Measurements from ENCODE around the gene CADPS2.

DNA sequence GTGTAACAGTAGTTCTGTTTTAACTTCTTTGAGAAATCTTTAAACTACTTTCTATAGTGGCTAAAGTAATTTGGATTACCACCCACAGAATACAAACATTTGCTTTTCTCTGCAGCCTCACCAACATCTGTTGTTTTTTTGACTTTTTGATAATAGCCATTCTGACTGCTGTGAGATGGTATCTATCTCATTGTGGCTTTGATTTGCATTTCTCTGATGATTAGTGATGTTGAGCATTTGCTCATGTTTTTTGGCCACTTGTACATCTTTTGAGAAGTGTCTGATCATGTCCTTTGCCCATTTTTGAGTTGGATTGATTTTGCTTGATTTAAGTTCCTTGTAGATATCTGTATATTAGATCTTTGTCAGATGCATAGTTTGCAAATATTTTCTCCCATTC is 254.0 kb downstream of the CADPS2 start:
- no peak for TF ChIP-seq ARNTL (CRISPR knock-in tag; IDR thresholded peaks at IDR 0.05; ENCODE audit: borderline replicate concordance, low read depth)
- no peak for TF ChIP-seq ZNF70 (CRISPR knock-in tag; IDR thresholded peaks at IDR 0.05)
- TF ChIP-seq, protein P1, sequence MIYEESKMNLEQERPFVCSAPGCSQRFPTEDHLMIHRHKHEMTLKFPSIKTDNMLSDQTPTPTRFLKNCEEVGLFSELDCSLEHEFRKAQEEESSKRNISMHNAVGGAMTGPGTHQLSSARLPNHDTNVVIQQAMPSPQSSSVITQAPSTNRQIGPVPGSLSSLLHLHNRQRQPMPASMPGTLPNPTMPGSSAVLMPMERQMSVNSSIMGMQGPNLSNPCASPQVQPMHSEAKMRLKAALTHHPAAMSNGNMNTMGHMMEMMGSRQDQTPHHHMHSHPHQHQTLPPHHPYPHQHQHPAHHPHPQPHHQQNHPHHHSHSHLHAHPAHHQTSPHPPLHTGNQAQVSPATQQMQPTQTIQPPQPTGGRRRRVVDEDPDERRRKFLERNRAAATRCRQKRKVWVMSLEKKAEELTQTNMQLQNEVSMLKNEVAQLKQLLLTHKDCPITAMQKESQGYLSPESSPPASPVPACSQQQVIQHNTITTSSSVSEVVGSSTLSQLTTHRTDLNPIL (CRISPR knock-in tag; IDR thresholded peaks at IDR 0.05; ENCODE audit: low read depth) = no peak
- TF ChIP-seq, protein P2, sequence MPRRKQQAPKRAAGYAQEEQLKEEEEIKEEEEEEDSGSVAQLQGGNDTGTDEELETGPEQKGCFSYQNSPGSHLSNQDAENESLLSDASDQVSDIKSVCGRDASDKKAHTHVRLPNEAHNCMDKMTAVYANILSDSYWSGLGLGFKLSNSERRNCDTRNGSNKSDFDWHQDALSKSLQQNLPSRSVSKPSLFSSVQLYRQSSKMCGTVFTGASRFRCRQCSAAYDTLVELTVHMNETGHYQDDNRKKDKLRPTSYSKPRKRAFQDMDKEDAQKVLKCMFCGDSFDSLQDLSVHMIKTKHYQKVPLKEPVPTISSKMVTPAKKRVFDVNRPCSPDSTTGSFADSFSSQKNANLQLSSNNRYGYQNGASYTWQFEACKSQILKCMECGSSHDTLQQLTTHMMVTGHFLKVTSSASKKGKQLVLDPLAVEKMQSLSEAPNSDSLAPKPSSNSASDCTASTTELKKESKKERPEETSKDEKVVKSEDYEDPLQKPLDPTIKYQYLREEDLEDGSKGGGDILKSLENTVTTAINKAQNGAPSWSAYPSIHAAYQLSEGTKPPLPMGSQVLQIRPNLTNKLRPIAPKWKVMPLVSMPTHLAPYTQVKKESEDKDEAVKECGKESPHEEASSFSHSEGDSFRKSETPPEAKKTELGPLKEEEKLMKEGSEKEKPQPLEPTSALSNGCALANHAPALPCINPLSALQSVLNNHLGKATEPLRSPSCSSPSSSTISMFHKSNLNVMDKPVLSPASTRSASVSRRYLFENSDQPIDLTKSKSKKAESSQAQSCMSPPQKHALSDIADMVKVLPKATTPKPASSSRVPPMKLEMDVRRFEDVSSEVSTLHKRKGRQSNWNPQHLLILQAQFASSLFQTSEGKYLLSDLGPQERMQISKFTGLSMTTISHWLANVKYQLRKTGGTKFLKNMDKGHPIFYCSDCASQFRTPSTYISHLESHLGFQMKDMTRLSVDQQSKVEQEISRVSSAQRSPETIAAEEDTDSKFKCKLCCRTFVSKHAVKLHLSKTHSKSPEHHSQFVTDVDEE (CRISPR knock-in tag; IDR thresholded peaks at IDR 0.05) = no peak

Measured in SK-N-SH treated with all-trans-retinoic acid at 6 μM for 48 hours (cell line).